HUES64 (cell line): ENCODE data around the gene TRPM3.
"Not testable (repeated sequence)": the region's sequence is repeated elsewhere in the genome, so short reads cannot be mapped to it uniquely, and the experiment has no call there.

Experiments
- H3K27ac ChIP-seq: 2 replicates; pipeline ENCODE4 v1.7.0; 2013; ENCODE audit warnings: low read depth, low read length, inconsistent platforms
- H3K27me3 ChIP-seq: 2 replicates; pipeline ENCODE4 v1.6.1; 2013; ENCODE audit warnings: mild to moderate bottlenecking, low read length; ENCODE audit not compliant: insufficient read depth
- H3K36me3 ChIP-seq: 2 replicates; pipeline ENCODE4 v1.6.1; 2013; ENCODE audit warnings: mild to moderate bottlenecking, low read length; ENCODE audit not compliant: insufficient read depth
- H3K4me1 ChIP-seq: 2 replicates; pipeline ENCODE4 v1.6.1; 2013; ENCODE audit warnings: mild to moderate bottlenecking, low read length, moderate library complexity; ENCODE audit not compliant: insufficient read depth
- H3K4me3 ChIP-seq: 2 replicates; pipeline ENCODE4 v1.5.1; 2013; ENCODE audit warnings: mild to moderate bottlenecking, low read length, moderate library complexity
- H3K9ac ChIP-seq: 2 replicates; pipeline ENCODE4 v1.6.1; 2013; ENCODE audit warnings: mild to moderate bottlenecking, low read depth, low read length
- H3K9me3 ChIP-seq: 2 replicates; pipeline ENCODE4 v1.6.1; 2013; ENCODE audit warnings: low read depth, low read length; ENCODE audit not compliant: insufficient read depth
- WGBS: fragments of 150-250, 120-280 bp; methylation state at CpG from one replicate; pipeline ENCODE4 v1.1.7; 2013; ENCODE audit warnings: missing lambda C conversion rate; 5-methylcytosine and 5-hydroxymethylcytosine counted together

Gene TRPM3

GRCh38 chr9:70765946-70766345 is 355.5 kb downstream of the TRPM3 start:
- no peak overlapping the region for H3K4me3 ChIP-seq
- H3K36me3 ChIP-seq, result no peaks in the 10 kb centered on the region
- H3K27me3 ChIP-seq, result no peaks in the 10 kb centered on the region
- H3K27ac ChIP-seq, result no peak overlapping the region
- H3K9ac ChIP-seq, result no peak overlapping the region
- 91% methylated on average over 1 of the region's 1 CpG for WGBS
- H3K4me1 ChIP-seq, result 0 out of 2 replicates have a peak, but pooled peaks cover 4% of the 10 kb centered on the region
- no peaks in the 10 kb centered on the region for H3K9me3 ChIP-seq

- Histone ChIP-seq H3K4me3 (no peak overlapping the region), H3K27ac (no peak overlapping the region), H3K9ac (no peak overlapping the region), H3K27me3 (no peaks in the 10 kb centered on the region), H3K36me3 (no peaks in the 10 kb centered on the region), H3K9me3 (no peaks in the 10 kb centered on the region), H3K4me1 (0 out of 2 replicates have a peak, but pooled peaks cover 4% of the 10 kb centered on the region)
- 88% methylated on average over 8 of the region's 8 CpGs for WGBS
These were observed 360.2 kb downstream of the TRPM3 start for GRCh38 chr9:70761139-70761670.

- no peak overlapping the region for H3K27ac ChIP-seq
- H3K9ac ChIP-seq, result no peak overlapping the region
- H3K9me3 ChIP-seq, result no peaks in the 10 kb centered on the region
- H3K4me3 ChIP-seq, result no peak overlapping the region
- 90% methylated on average over 8 of the region's 8 CpGs for WGBS
- no peaks in the 10 kb centered on the region for H3K27me3 ChIP-seq
- 0 out of 2 replicates have a peak, but pooled peaks cover 4% of the 10 kb centered on the region for H3K4me1 ChIP-seq
- H3K36me3 ChIP-seq, result no peaks in the 10 kb centered on the region
These were observed 361.2 kb downstream of the TRPM3 start for GRCh38 chr9:70760228-70760627.

GRCh38 chr9:70753311-70753710 is 368.1 kb downstream of the TRPM3 start:
- Histone ChIP-seq H3K9me3 (no peaks in the 10 kb centered on the region), H3K4me3 (no peak overlapping the region), H3K27me3 (no peaks in the 10 kb centered on the region), H3K4me1 (no peaks in the 10 kb centered on the region), H3K36me3 (no peaks in the 10 kb centered on the region), H3K27ac (no peak overlapping the region), H3K9ac (no peak overlapping the region)
- WGBS, result 68% methylated on average over 4 of the region's 4 CpGs

- H3K36me3 ChIP-seq, result no peaks in the 10 kb centered on the region
- no peak overlapping the region for H3K4me3 ChIP-seq
- H3K4me1 ChIP-seq, result no peaks in the 10 kb centered on the region
- no CpG with 5 or more reads among the region's 2 CpGs for WGBS
- no peak overlapping the region for H3K9ac ChIP-seq
- no peaks in the 10 kb centered on the region for H3K9me3 ChIP-seq
- H3K27me3 ChIP-seq, result no peaks in the 10 kb centered on the region
- no peak overlapping the region for H3K27ac ChIP-seq
These were observed 372.4 kb downstream of the TRPM3 start for GRCh38 chr9:70749066-70749465.

- no peak overlapping the region for H3K9ac ChIP-seq
- H3K4me3 ChIP-seq, result no peak overlapping the region
- WGBS, result 91% methylated on average over 2 of the region's 2 CpGs
- no peaks in the 10 kb centered on the region for H3K36me3 ChIP-seq
- no peak overlapping the region for H3K27ac ChIP-seq
- H3K9me3 ChIP-seq, result no peaks in the 10 kb centered on the region
- H3K4me1 ChIP-seq, result no peaks in the 10 kb centered on the region
- H3K27me3 ChIP-seq, result no peaks in the 10 kb centered on the region
These were observed 374.1 kb downstream of the TRPM3 start for GRCh38 chr9:70747261-70747718.

- H3K9me3 ChIP-seq, result no peaks in the 10 kb centered on the region
- no peak overlapping the region for H3K9ac ChIP-seq
- no peaks in the 10 kb centered on the region for H3K27me3 ChIP-seq
- no peak overlapping the region for H3K4me3 ChIP-seq
- no peak overlapping the region for H3K27ac ChIP-seq
- no peaks in the 10 kb centered on the region for H3K36me3 ChIP-seq
- H3K4me1 ChIP-seq, result no peaks in the 10 kb centered on the region
These were observed 374.7 kb downstream of the TRPM3 start for GRCh38 chr9:70746760-70747159.

GRCh38 chr9:70746316-70746715 is 375.1 kb downstream of the TRPM3 start:
- H3K9ac ChIP-seq, result no peak overlapping the region
- WGBS, result 0% methylated on average over 1 of the region's 1 CpG
- no peaks in the 10 kb centered on the region for H3K9me3 ChIP-seq
- H3K4me3 ChIP-seq, result no peak overlapping the region
- H3K4me1 ChIP-seq, result no peaks in the 10 kb centered on the region
- no peak overlapping the region for H3K27ac ChIP-seq
- H3K36me3 ChIP-seq, result no peaks in the 10 kb centered on the region
- no peaks in the 10 kb centered on the region for H3K27me3 ChIP-seq

GRCh38 chr9:70724794-70725193 is 396.6 kb downstream of the TRPM3 start:
- not testable (repeated sequence) for H3K27me3 ChIP-seq, H3K36me3 ChIP-seq, H3K9me3 ChIP-seq, H3K4me3 ChIP-seq, H3K9ac ChIP-seq, H3K27ac ChIP-seq, H3K4me1 ChIP-seq
- WGBS, result no CpG with 5 or more reads among the region's 1 CpG

- not testable (repeated sequence) for H3K9me3 ChIP-seq, H3K36me3 ChIP-seq, H3K27ac ChIP-seq, H3K4me3 ChIP-seq, H3K27me3 ChIP-seq, H3K9ac ChIP-seq, H3K4me1 ChIP-seq
- WGBS, result no CpG with 5 or more reads among the region's 1 CpG
These were observed 397.4 kb downstream of the TRPM3 start for GRCh38 chr9:70724025-70724424.

GRCh38 chr9:70706797-70707196 is 414.6 kb downstream of the TRPM3 start:
- not testable (repeated sequence) for H3K36me3 ChIP-seq, H3K4me1 ChIP-seq, H3K9ac ChIP-seq, H3K4me3 ChIP-seq, H3K27me3 ChIP-seq, H3K9me3 ChIP-seq, H3K27ac ChIP-seq
- no CpG with 5 or more reads among the region's 1 CpG for WGBS

GRCh38 chr9:70701163-70701562 is 420.3 kb downstream of the TRPM3 start:
- H3K27me3 ChIP-seq, result no peaks in the 10 kb centered on the region
- WGBS, result 78% methylated on average over 5 of the region's 6 CpGs
- peaks cover 15% of the 10 kb centered on the region for H3K4me1 ChIP-seq
- no peaks in the 10 kb centered on the region for H3K9me3 ChIP-seq
- no peak overlapping the region for H3K27ac ChIP-seq
- H3K4me3 ChIP-seq, result no peak overlapping the region
- no peak overlapping the region for H3K9ac ChIP-seq
- no peaks in the 10 kb centered on the region for H3K36me3 ChIP-seq
